NK-92 (cell line): ENCODE data around the gene STX8.

Source experiments
- DNase-seq: peaks from one replicate; lab custom pipeline; 2025; ENCODE audit not compliant: unreplicated experiment; lab: John Stamatoyannopoulos, UW

STX8 gene

DNA sequence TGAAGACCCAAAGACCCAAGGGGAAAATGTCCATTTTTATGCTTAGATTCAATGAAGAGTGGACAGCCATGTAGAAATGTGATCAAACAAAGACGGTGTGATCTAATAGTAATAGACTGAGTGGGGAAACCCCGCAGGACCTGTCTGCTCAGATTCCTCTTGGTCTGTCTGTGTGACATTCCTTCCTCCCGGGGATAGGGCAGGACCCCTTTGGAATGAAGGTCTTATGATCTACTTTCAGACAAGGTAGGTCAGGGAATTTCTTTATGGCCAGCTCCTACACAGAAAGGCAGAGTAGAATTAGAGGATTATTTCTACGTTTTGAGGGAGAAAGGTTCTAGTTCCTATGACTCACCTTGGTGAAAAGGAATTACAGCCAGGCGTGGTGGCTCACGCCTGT is 267.6 kb downstream of the STX8 start:
- DNase-seq = no peak

DNA sequence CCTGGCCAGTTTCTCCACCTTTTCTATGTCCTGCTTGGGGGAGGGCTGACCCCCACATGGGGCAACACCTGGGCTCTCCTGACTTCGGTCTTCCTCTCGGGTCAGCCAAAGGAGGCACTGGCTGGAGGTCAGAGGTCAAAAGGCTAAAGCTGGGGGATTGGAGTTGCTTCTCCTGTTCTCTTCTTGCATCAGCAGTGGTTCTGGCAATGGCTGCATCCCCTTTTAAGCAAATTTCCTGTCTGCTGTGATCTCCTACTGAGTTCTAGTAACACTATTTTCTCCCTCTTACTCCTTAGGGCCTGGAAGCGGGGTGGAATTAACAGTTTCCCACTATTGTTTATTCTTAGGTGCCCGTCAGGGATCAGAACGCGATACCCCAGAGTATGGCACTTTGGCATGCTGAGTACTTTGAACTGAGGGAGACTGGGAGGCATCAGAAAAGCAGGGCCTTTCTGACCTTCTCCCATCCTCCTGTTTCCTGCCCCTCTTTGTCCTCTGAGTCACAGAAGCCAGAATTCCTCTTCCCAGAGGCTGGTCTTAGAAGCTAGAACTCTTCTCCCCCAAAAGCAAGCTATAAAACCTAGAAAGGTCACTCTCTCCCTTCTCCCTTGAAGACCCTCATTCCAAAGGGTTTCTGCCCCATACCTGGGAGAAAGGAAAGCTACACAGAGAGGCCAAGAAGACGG is 268.2 kb downstream of the STX8 start:
- DNase-seq = no peak

GRCh38 chr17:9306086-9306485 is 269.5 kb downstream of the STX8 start:
- no peak for DNase-seq

- DNase-seq = no peak
These were observed 275.9 kb downstream of the STX8 start for GRCh38 chr17:9299695-9300094.

- DNase-seq = no peak
These were observed 276.8 kb downstream of the STX8 start for GRCh38 chr17:9298776-9299295.

GRCh38 chr17:9298135-9298534 is 277.5 kb downstream of the STX8 start:
- DNase-seq = no peak

DNA sequence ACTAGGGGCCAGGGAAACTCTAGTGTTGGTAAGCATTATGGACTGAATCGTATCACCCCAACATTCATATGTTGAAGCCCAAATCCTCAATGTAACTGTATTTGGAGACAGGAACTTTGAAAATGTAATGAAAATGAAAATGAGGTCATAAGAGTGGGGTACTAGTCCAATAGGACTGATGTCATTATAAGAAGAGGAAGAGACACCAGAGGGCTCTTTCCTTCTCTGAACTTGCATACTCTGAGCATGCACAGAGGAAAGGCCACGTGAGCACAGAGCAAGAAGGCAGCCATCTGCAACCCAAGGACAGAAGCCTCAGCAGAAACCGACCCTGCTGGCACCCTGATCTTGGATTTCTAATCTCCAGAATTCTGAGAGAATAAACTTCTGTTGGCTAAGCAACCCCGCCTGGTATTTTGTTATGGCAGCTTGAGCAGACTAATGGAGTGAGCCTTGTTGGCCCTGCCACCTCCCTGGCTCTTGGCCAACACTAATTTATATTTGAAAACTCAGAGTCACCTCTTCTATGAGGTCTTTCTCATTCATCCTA is 280.9 kb downstream of the STX8 start:
- DNase-seq = no peak

GRCh38 chr17:9292561-9292941 is 283.1 kb downstream of the STX8 start:
- no peak for DNase-seq

DNA sequence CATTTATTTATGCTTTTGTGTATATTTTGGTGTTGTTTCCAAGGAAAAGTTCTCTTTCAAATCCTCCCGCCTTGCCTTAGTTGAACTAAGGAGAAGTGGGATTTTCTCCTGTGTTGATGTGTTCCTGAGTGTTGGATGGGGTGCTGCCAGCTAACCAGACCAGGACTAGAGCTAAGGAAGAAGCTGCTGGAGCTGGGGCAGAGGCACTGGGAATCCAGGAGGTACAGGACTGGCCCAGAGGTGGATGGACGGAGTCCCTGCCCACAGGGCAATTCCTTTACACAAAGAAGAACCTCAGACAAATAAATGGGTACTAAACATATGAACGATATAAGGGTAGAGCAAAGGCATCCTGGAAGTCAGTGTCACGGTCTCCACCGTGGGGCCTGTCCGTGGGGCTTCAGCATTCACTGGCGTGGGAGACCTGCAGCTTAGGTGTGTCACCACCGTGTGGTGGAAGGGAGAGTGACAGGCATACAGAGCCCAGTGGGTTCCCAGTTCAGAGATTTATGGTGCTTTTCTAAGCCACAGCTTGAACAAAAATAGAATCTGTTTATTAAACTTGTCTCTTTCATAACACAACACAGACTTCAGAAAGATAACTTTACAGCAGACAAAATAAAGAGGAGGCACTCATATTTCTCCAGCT is 283.6 kb downstream of the STX8 start:
- no peak for DNase-seq

DNA sequence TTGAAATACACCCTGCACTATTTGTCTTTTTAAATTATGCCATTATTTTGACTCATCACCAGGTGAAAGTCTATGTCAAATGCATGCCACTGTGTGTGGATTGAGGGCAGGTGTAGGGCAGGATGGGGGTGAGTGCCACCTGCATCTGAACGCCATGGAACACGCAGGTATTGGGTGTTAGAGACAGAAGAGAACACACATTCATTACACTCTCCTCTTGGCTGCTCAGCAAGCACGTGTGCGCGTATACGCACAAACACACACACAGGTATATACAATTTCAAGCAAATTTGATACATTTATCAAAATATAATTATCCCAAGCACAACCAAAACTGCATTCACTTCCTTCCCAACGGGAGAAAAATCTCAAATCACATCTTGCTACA is 285.4 kb downstream of the STX8 start:
- no peak for DNase-seq

- no peak for DNase-seq
These were observed 288.3 kb downstream of the STX8 start for GRCh38 chr17:9287306-9287705.

GRCh38 chr17:9286434-9286833 is 289.2 kb downstream of the STX8 start:
- no peak for DNase-seq

DNA sequence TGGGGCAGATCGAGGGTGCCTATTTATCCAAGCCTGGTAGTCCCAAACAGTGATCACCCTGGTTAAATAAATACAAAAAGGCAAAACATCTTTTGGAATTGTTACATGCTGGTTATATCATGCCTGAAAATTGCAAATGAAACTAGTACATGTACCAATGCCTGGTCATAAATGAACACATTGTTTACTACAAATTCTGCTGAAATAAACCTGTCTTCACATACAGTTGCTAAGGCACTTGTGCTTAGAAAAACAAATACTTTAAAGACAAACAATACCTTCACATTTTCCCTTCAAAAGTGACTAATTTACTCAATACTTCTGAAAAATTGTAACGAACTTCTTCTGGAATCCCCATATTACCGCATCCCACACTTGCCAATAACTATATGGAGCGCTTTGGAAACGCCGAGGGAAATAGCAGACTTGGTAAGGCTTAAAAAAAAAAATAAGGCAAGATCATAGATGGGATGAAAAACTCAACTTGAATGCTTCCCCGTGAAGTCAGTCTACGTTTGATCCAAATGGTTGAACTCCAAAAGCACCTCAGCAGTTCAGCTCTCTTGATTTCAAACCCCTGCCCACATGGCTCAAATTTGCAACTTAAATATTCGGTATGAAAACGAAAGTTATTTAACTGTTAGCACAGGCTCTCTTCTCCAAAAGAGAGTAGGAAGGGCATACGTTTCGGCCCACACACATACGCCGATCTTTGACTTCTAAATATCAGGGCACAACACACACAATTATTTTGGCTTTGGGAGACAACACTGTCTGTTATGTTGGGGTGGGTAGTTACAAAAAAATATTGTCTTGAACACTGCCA is 289.8 kb downstream of the STX8 start:
- no peak for DNase-seq

- no peak for DNase-seq
These were observed 290.7 kb downstream of the STX8 start for GRCh38 chr17:9284884-9285283.

GRCh38 chr17:9283909-9284308 is 291.7 kb downstream of the STX8 start:
- no peak for DNase-seq

DNA sequence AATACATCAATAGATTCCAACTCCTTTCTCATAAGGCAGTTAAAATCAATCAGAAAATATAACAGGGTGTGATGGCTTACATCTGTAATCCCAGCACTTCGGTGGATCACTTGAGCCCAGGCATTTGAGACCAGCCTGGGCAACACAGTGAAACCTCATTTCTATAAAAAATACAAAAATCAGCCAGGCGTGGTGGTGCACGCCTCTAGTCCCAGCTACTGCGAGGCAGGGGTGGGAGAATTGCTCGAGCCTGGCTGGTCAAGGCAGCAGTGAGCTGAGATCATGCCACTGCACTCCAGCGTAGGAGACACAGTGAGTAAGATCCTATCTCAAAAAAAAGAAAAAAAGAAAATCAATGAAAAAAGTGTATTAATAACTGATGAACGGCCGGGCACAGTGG is 295.7 kb downstream of the STX8 start:
- DNase-seq = no peak

DNA sequence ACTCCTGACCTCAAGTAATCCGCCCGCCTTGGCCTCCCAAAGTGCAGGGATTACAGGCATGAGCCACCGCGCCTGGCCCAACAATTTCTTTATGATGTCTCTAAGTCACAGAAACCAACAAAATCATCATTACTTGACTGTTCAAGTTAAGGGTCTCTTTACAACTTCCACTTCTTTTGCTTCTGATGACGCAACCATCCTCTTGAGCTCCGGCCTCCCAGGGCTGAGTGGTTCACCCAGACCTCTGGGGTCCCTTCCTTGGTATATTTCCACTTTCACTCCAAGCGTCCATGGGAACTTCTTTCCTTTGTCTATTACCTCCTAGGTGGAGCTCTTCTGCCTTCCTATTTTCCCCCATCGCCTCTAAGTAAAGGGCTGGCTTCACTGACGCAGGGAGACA is 300.6 kb downstream of the STX8 start:
- no peak for DNase-seq

GRCh38 chr17:9273428-9274391 is 301.9 kb downstream of the STX8 start:
- DNase-seq = no peak

DNA sequence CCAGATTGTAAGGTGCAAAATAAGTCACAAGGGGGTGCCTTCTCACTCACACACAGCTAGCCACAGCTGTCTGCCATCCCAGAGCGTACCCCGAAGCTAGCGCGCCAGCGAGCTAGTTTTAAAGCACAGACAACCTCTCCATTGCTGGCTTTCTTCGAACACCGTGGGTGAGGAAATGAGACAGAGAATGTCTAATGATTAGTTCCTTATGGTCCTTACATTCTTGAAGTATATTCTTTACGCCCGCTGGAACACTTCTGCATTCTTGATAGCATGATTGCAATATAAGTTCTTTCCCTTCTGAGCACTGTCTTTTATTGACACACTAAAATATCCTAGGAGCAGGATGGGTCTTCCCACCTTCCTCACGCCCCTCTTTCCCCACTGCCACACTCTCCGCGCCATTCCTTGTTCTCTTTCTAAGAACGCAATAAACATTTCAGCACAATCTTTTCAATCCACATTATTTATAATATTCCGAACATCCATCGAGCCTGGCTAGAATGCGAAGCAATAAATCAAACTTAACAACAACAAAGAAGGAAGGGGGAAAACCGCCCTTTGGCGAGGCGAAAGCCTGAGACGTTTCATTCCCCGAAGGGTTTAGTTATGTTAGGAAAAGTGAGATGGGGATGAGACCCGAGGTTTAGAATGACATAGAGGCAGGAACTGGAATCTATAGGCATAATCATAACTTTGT is 303.0 kb downstream of the STX8 start:
- DNase-seq = no peak

DNA sequence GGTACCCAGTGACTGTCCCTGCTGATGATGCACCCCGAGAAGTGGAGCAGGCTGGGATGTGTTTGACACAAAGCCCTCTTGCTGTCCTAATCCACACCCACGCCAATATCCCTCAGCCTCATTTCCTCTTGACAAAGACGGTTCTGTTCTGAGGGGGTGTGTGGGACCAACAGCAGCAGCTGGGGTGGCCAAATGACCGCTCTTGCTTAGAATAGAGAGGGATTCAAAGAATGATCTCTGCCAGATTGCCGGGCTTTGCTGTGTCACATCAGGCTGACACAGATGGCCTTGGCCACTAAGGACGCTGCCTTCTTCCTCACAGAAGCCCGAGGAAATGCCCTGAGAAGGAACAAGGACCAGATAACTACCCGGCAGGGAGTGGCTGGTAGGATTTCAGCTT is 303.6 kb downstream of the STX8 start:
- DNase-seq = no peak
